NCI-H146 treated with DMSO at 0.1 percent for 48 hours (cell line): ENCODE results near the gene KIF6.

ENCODE experiments used
- DNase-seq: peaks from one replicate; lab custom pipeline; 2025; ENCODE audit not compliant: unreplicated experiment; lab: John Stamatoyannopoulos, UW

KIF6 gene

GRCh38 chr6:39328066-39328465, 397.1 kb downstream of the KIF6 start:
- peak; percentile 72 for DNase-seq

DNA sequence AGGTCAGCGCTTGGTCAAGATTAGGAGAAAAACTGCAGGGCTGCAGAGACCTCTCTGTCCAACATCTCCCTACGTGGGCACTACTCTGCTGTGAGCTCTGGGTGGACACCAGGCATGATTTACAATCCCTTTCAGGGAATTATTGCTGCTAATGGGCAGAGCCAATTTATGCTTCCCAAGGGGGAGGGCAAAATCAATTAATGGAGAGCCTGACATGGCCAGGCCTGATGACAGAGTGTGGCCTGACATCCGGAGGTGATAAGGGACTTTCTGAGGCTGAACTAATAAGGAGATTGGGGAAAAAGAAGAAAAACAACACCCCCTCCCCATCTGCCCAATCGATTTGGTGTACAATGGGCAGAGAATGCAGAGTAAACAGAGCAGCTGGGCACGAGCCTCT, 397.7 kb downstream of the KIF6 start:
- DNase-seq, result peak; percentile 99

DNA sequence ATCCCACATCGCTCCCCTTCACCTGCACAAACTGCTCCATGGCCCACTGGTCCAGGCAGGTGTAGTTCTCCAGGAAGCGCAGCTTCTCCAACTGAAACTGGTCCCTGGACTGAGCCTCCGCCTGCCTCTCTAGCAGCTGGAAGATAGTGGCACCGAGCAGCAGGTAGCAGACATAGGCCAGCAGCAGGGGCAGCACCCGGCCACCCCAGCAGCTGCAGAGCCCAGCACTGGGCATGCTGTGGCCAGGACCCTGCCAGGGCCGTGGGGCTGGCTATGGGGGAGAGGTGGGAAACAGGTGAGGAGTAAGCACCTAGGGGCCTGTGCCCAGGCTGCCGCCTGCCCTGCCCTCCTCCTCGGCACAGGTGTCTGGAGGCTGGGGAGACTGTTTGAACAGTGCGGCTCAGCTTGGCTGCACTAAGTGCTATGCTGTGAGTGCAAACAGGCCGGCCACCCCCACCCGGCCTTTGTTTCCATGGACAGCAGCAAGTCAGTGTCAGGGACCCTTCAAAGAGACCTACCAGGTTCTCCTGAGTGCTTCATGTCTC, 402.8 kb downstream of the KIF6 start, which contains the start of gene KCNK16:
Gene KCNK16, minus strand, starts transcription at position 397 of the 545 bp plus-strand sequence. Its CDS starts 162 bp downstream, at position 235.
- peak; percentile 86 for DNase-seq

DNA sequence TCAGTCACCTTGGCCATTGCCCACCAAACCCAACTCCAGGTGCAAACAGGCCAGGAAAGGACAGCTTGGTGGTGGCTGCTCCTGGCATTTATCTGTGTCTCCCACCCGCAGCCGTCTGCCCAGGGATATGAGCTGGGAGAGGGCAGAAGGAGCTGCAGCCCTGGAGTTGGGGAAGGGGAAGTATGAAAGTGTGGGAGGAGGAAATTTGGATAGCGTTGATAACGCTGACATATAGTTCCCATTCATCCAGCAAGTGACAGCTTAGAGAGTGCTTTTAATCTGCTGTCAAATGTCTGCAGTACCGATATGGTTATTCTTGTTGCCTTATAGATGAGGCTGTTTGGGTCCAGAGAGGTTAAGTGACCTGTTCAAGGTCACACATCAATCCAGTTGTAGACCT, 403.4 kb downstream of the KIF6 start:
- DNase-seq, result no peak

- DNase-seq, result no peak
Measured at GRCh38 chr6:39320363-39320984, 404.7 kb downstream of the KIF6 start.

DNA sequence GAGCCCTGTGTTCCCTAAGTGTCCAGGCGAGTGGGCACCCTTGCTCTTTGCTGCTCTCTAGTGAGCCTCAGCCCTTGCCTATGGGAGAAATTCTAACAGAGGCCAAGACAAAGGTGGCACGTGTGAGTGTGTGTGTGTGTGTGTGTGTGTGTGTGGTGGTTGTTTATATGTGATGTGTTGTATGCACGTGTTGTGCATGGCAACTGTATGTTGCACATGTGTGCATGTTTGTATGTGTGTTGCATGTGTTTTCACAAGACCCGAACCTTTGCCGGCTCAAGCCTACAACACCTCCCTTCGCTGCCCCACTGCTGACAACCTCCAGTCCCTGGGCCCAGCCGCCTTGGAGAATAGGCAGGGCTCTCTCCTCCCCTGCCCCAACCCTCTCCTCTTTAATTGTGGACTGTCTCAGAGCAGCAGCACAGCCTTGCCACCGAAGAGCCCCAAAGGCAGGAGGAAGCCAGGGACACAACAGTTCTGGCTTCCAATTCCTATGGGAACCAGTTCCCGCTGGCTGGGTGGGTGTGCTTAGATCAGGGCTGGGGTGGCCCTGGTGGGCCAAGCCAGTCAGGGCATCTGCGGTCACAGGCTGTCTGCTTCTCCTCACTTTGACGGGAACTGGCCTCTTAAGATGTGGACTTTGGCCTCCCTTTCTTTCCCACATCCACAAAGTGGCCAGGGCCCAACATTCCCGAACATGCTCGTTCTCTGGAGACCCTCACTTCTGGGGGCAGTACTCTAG, 405.4 kb downstream of the KIF6 start:
- DNase-seq, result no peak

- DNase-seq, result no peak
Measured at GRCh38 chr6:39317256-39317655, 408.0 kb downstream of the KIF6 start.

DNA sequence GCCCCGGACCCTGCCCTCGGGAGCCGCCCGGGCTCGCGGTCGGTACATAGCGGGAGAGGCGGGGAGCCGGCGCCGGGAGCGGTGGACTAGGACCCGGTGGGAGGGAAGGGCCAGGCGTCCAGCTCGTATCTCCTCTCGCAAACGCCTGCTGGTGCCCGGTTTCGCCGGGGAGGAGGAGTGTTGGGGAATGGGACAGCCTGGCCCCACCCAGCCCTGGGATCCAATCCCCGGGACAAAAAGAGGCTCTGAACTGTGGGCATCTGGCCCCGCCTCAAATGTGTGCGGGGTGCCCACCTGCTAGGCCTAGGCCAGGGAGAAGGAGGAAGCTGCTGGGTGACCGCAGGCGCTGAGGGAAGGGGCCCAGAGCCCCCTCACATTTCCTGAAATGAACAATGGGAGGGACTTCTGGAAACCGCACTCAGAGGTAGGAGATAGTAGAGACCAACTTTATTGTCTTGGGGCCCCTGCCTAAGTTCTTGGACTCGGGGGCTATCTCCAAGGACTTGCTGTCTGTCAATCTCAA, 410.9 kb downstream of the KIF6 start, which contains the start of gene KCNK17:
Gene KCNK17, minus strand, starts transcription at position 147 of the 523 bp plus-strand sequence. Its CDS starts 99 bp downstream, at position 48.
- DNase-seq, result peak; percentile 53

- peak; percentile 53 for DNase-seq
Measured at GRCh38 chr6:39313526-39314272, 411.5 kb downstream of the KIF6 start.

GRCh38 chr6:39312912-39313525, 412.2 kb downstream of the KIF6 start:
- peak; percentile 67 for DNase-seq

DNA sequence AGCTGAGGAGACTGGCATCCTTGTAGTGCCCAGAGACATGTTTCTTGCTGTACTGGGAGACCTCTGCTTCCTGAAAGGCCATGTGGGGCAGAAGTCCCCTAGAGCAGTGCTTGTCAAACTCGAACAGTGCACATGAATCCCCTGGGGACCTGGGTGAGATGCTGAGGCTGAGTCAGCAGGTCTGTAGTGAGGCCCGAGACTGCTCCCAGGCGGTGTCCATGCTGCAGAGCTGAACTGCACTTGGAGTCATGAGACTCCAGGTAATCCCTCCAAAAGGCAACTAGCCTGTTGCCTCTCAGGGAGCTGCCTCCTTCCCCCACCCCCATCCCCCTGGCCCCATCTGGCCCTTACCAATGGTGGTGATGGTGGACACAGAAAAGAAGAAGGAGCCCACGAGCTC, 414.7 kb downstream of the KIF6 start:
- no peak for DNase-seq

DNA sequence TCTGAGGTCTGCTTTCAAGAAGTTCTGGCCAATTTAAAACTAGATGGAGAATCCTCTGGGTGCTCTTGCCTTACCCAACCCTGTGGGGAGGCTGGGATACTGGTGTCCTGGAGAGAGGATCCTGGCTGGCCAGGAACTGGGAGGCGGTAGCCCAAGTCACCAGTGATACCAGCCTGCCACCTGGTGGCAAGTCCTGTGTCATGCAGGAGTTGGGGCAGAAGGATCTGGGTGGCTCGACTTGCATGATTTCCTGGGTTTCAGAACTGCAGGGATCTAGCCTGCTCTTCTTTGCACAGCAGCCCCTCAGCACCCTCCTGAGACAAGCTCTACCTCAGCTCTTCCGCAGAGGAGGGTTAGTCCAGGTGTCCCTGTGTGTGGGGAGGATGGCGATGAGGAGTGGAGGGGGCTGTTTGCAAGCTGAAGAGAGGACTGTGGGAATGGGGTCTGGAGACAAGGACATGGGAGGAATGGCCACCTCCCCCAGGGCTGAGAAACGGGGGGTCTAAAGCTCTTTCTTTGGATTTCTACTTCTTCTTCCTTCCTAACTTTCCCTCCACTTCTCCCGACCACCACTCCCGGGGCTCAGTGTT, 415.2 kb downstream of the KIF6 start:
- DNase-seq, result peak; percentile 68

- DNase-seq, result no peak
Measured at GRCh38 chr6:39307462-39307861, 417.7 kb downstream of the KIF6 start.

- DNase-seq, result no peak
Measured at GRCh38 chr6:39304951-39305350, 420.3 kb downstream of the KIF6 start.

DNA sequence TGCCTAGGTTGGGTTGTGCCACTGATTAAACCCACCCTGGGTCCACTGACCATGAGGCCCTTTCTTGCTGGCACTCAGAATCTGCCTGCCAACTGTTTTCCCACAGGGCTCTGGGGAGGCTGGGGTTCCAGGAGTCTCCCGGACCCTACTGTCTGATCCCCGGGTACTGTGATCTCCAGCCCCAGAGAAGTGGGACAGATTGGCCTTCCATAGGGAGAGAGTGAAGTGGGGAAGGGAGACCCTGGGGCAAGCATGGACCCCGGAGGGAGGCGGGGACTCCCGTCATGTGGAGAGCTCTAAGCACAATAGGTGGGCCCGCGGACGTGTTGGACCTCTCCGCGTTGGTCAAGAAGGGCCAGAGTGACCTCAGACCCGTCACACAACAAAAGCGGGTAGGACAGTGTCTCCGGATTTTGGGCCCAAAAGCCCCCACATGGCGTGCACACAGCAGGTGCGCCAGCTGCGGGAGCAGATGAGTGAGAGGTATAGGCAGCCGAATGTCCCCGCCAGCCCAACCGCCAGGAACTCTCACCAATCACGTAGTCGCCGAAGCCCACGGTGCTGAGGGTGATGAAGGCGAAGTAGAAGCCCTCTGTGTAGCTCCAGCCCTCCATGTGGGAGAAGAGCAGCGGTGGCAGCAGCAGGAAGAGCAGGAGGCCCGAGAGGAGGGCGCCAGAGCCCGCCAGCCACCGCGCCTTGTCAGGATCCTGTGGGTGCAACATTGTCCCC, 421.6 kb downstream of the KIF6 start:
- no peak for DNase-seq

DNA sequence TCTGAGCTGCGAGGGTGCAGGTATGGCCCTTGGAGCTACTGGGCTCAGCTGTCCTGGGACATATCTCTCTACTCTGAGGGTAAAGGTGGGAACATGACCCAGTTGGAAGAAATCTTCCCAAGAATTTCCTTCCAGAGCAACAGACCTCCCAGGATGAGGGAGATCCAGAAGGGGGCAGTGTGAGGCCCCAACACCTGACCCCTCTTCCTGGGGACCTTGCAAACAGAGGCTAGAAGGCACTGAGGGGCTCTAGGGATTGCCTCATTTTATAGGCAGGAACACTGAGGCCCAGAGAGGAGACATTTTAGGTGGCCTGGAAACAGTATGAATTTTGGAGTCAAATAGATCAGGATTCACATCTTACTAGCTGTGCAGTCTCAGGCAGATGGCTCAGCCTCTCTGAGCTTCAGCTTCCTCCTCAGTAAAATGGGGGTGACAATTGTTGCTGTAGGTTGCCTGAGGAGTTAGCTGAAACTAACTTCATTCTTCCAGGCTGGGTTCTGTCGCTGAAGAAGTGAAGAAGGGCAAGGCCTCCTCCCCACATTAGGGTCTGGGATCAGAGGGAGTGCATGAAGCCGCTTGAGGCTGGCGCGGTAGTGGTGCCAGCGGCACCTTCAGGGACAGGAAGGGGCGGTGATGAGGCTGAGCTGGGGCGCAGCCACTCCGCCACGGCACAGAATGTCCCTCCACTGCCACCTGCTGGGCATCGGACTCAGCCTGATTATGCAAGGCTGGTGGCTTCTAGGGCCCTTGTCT, 422.4 kb downstream of the KIF6 start:
- DNase-seq, result peak; percentile 66

DNA sequence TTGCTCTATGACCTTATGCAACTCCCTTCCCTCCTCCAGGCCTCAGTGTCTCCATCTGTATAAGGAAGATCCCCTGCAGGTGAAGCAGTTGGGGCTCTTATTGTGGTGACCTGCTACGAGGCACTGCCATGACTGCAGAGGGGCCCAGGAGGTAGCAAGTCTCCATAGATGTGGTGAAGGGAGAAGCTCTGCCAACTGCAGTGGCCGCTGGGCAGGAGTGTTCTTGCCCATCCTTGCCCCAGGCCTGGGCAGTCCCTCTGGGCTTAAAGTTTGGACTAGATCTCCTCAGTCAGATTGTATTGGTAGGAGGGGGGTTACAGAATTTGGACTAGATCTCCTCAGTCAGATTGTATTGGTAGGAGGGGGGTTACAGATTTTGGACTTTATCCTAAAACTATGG, 423.2 kb downstream of the KIF6 start:
- no peak for DNase-seq

DNA sequence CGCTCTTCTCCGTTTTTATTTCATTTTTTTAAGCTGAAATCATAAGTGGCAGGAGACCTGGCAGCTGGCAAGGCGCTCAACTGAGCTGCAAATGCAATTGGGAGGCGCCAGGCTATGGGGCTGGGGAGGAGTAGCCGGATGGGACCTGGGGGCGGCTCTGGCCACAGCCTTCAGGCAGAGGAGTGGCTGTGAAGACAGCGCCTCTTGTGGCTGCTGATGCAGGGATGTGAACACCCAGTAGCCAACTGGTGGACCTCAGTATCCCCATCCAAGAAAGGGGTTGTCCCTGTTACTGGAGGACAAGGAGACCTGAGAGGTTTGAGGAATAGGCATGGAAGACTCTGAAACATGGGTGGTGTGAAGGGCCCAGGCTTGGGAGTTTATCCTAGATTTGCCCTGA, 423.6 kb downstream of the KIF6 start:
- DNase-seq, result no peak

DNA sequence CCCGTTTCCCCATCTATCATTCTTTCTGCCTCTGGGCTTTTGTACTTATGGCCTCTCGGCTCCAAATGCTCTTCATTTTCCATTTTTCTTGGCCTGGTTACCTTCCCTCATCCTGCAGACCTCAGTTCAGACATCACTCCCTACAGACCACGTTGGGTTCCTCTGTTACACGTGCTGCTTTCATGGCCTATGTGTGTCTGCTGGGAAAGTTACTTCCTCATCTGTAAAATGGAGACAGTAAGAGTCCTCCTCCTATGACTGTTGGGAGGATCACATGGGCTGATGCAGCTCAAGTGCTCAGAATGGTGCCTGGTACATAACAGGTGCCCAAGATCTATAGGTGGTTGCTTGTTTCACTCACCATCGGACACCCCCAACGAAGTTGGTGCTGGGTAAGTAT, 424.5 kb downstream of the KIF6 start:
- DNase-seq, result no peak
